Spleen (tissue), 7 donors: ENCODE measurements around the gene MRPS10.

ENCODE experiments used
- CTCF ChIP-seq, 11 experiments: fragments of 200-600 bp in 7 of 11; fragments of 450-650 bp in 4 of 11; sonication (generic) in 4 of 11; IDR thresholded peaks in 8 of 11; conservative IDR thresholded peaks in 3 of 11; 1 replicate in 7 of 11; 2 replicates in 4 of 11; pipeline versions ENCODE4 v1.4.0 to v1.8.0; 2016 to 2021; ENCODE audit warnings: antibody characterized with exemption in 11 of 11, inconsistent platforms in 4 of 11, mild to moderate bottlenecking in 1 of 11
- POLR2A ChIP-seq, 3 donors: fragments of 450-650 bp; IDR thresholded peaks; one replicate each; pipeline ENCODE4 v1.5.1; 2017; ENCODE audit warnings: antibody characterized with exemption in 3 of 3, mild to moderate bottlenecking in 1 of 3
- POLR2AphosphoS5 ChIP-seq, 3 donors: sonication (generic); formaldehyde crosslinking; IDR thresholded peaks; one replicate each; pipeline ENCODE4 v1.5.1; 2017; ENCODE audit warnings: antibody characterized with exemption in 3 of 3
- donor health status: DM: no; HTN: no; CAD: no; lungs with moderate emphysema.
- donor health status: DM: no; HTN: no; CAD: no.
- donor health status: DM: no; HTN: no; CAD: no.

GRCh38 chr6:42158011-42158410, 59.6 kb downstream of the MRPS10 start:
- TF ChIP-seq POLR2AphosphoS5 (IDR thresholded peaks at IDR 0.05), result no peak
- no peak for TF ChIP-seq CTCF (IDR thresholded peaks at IDR 0.05 in 8 of 11, conservative IDR thresholded peaks at IDR 0.05 in 3 of 11)
- no peak for TF ChIP-seq POLR2A (IDR thresholded peaks at IDR 0.05)
